ENCODE results near the gene PAX9. TPM values are rescaled to one million over a fixed set of nuclear protein-coding genes. Genes with fewer than 3 reads are reported as not detected.

The PAX9 gene
- total and polyA plus RNA-seq, 8 donors: 0.35 to 1.4 (median 0.51) TPM

- H3K4me3 ChIP-seq: no peak overlapping the region
- H3K4me1 ChIP-seq: no peaks in the 10 kb centered on the region
- DNase-seq (no peak), ATAC-seq (no peak)
- no peak for TF ChIP-seq CTCF (IDR thresholded peaks at IDR 0.05)
- intact Hi-C loops (cut with DNase I): no loop called here
- H3K27me3 ChIP-seq: no peaks in the 10 kb centered on the region
- H3K9me3 ChIP-seq: no peaks in the 10 kb centered on the region
- H3K27ac ChIP-seq: no peak overlapping the region
- H3K36me3 ChIP-seq: no peaks in the 10 kb centered on the region
These were observed 64.5 kb downstream of the PAX9 start for GRCh38 chr14:36726128-36726527.

Other genes with a start within 250 kb of the PAX9 start
- gene NKX2-1, start 141.6 kb upstream of the PAX9 start, total RNA-seq: 100 to 1,000 TPM; 133 to 251 TPM
- gene NKX2-1, start 141.6 kb upstream of the PAX9 start, polyA plus RNA-seq (ENCODE audit: insufficient read length in 6 of 6): 100 to 1,000 TPM; 103 to 157 (median 132) TPM
- gene NKX2-8, start 79.2 kb upstream of the PAX9 start, total RNA-seq: 1 to 10 TPM in 1 of 2 donors, under 1 TPM in 1; 0.73 to 1.6 TPM
- under 1 TPM in 2 of 6 donors, not detected in 4; 0.15 to 0.23 TPM for gene NKX2-8, start 79.2 kb upstream of the PAX9 start, polyA plus RNA-seq (ENCODE audit: insufficient read length in 6 of 6)